Endodermal cell (in vitro differentiated cells): ENCODE results near the gene P3H3. TPM values are rescaled to one million over a fixed set of nuclear protein-coding genes. Genes with fewer than 3 reads are reported as not detected.

ENCODE experiments used
- DNase-seq: peaks from one replicate; pipeline ENCODE4 v3.0.0-alpha.2; 2017
- H3K27ac ChIP-seq: 2 replicates; pipeline ENCODE4 v1.5.1; 2013; ENCODE audit warnings: mild to moderate bottlenecking, low read depth, low read length, moderate library complexity
- H3K27me3 ChIP-seq: 2 replicates; pipeline ENCODE4 v1.6.1; 2013; ENCODE audit warnings: mild to moderate bottlenecking, low read length, moderate library complexity; ENCODE audit not compliant: insufficient read depth, control insufficient read depth, poor library complexity, severe bottlenecking
- H3K36me3 ChIP-seq: 2 replicates; pipeline ENCODE4 v1.7.0; 2013; ENCODE audit warnings: mild to moderate bottlenecking, low read length, moderate library complexity; ENCODE audit not compliant: control insufficient read depth, insufficient read depth
- H3K4me1 ChIP-seq: one replicate; pipeline ENCODE4 v1.7.0; 2013; ENCODE audit warnings: low read length; ENCODE audit not compliant: control insufficient read depth, insufficient read depth
- H3K4me3 ChIP-seq: 2 replicates; pipeline ENCODE4 v1.5.1; 2013; ENCODE audit warnings: mild to moderate bottlenecking, low read length, moderate library complexity
- H3K9ac ChIP-seq: 2 replicates; pipeline ENCODE4 v1.6.1; 2013; ENCODE audit warnings: mild to moderate bottlenecking, low read length, moderate library complexity; ENCODE audit not compliant: poor library complexity, severe bottlenecking; ENCODE audit errors: extremely low read depth
- H3K9me3 ChIP-seq: 2 replicates; pipeline ENCODE4 v1.6.1; 2013; ENCODE audit warnings: mild to moderate bottlenecking, low read length, moderate library complexity; ENCODE audit not compliant: control insufficient read depth
- H3K27ac Mint-ChIP-seq: 2 replicates; pipeline ENCODE4 v1.8.0; 2020; ENCODE audit warnings: mixed read lengths
- H3K27me3 Mint-ChIP-seq: 2 replicates; pipeline ENCODE4 v1.8.0; 2021; ENCODE audit warnings: mild to moderate bottlenecking, mixed read lengths; ENCODE audit not compliant: insufficient read depth
- H3K36me3 Mint-ChIP-seq: 2 replicates; pipeline ENCODE4 v1.8.0; 2020; ENCODE audit warnings: low read depth, mixed read lengths
- H3K4me1 Mint-ChIP-seq: 2 replicates; pipeline ENCODE4 v1.8.0; 2020; ENCODE audit warnings: mixed read lengths
- H3K4me3 Mint-ChIP-seq: 2 replicates; pipeline ENCODE4 v1.8.0; 2020; ENCODE audit warnings: mild to moderate bottlenecking, moderate library complexity, mixed read lengths
- H3K9me3 Mint-ChIP-seq: 2 replicates; pipeline ENCODE4 v1.8.0; 2020; ENCODE audit warnings: mild to moderate bottlenecking, mixed read lengths
- WGBS, 2 experiments: methylation state at CpG; one replicate each; pipeline versions ENCODE4 v1.1.5 to v1.1.7; 2013; ENCODE audit warnings: missing lambda C conversion rate in 2 of 2, mixed read lengths in 1 of 2; ENCODE audit not compliant: insufficient coverage in 1 of 2, insufficient read length in 1 of 2; 5-methylcytosine and 5-hydroxymethylcytosine counted together
- total RNA-seq, 2 donors: library from RNA; stranded (reverse); fragmentation: NEBNext Ultra II Directional in 1 of 2; extraction: Animal tissue kit (Norgen Biotek cat#: 25700) in 1 of 2; gene quantifications; 2 replicates in 1 of 2; 3 replicates in 1 of 2; pipeline ENCODE4 v1.2.1, GENCODE V29; 2021
- TF ChIP-seq, protein P1 (sequence below): fragments of 200-600 bp; sonication (generic); conservative IDR thresholded peaks from 2 replicates; pipeline ENCODE4 v1.5.0; 2021; ENCODE audit warnings: antibody characterized with exemption, mild to moderate bottlenecking

Gene P3H3
- total RNA-seq, 2 donors from 2014 or later: 58.4 to 63.1 TPM

DNA sequence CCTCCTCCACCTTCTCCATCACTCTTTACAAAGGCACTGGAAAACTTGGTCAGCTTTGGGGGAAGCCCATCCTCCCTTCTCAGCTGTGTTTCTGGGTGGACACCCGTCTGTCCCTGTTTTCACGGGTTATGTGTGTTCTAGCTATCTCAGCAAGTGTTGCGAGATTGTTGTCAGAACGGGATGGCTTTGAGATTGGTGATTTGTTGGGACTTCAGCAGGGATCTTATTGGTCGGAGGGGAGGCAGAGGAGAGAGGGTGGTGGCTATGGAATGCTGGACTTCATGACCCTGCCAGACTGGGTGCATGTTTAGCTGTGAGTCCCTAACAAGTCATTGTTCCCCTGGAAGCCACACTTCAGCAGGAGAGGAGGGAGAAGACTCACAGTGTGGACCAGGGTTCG is 25.8 kb downstream of the P3H3 start:
- Histone ChIP-seq H3K9me3 (no peaks in the 10 kb centered on the region), H3K9ac (no peak overlapping the region), H3K27me3 (no peaks in the 10 kb centered on the region), H3K27ac (no peak overlapping the region), H3K36me3 (peaks cover 54% of the 10 kb centered on the region), H3K4me3 (peak overlapping the region; percentile 92), H3K4me1 (peaks cover 2% of the 10 kb centered on the region)
- Mint-ChIP-seq H3K9me3 (no peaks in the 10 kb centered on the region), H3K27me3 (no peaks in the 10 kb centered on the region), H3K27ac (peak overlapping the region; percentile 14), H3K36me3 (peaks cover 51% of the 10 kb centered on the region), H3K4me3 (peak overlapping the region; percentile 88), H3K4me1 (peaks cover 25% of the 10 kb centered on the region)
- TF ChIP-seq, protein P1, sequence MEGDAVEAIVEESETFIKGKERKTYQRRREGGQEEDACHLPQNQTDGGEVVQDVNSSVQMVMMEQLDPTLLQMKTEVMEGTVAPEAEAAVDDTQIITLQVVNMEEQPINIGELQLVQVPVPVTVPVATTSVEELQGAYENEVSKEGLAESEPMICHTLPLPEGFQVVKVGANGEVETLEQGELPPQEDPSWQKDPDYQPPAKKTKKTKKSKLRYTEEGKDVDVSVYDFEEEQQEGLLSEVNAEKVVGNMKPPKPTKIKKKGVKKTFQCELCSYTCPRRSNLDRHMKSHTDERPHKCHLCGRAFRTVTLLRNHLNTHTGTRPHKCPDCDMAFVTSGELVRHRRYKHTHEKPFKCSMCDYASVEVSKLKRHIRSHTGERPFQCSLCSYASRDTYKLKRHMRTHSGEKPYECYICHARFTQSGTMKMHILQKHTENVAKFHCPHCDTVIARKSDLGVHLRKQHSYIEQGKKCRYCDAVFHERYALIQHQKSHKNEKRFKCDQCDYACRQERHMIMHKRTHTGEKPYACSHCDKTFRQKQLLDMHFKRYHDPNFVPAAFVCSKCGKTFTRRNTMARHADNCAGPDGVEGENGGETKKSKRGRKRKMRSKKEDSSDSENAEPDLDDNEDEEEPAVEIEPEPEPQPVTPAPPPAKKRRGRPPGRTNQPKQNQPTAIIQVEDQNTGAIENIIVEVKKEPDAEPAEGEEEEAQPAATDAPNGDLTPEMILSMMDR: no peak
- DNase-seq: no peak
- 81 to 89% methylated on average over 5 to 6 of the region's 6 CpGs for WGBS, 2 experiments

DNA sequence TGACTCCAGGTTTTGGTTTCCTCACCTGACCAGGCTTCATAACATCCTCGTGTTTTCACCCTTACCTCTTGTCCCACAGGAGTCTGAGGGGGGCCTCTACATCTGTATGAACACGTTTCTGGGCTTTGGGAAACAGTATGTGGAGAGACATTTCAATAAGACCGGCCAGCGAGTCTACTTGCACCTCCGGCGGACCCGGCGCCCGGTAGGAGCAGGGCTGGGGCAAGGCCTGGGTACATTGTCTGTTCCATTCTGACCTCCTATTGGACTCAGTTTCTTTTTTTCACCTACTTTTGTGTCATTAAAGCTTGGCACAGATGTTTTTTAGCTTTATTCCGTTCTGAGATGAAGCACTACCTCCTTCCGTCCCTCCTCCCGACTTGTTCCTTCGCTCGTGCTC is 27.1 kb downstream of the P3H3 start:
- H3K4me1 ChIP-seq: peaks cover 2% of the 10 kb centered on the region
- no peak overlapping the region for H3K27ac ChIP-seq
- H3K36me3 ChIP-seq: peaks cover 51% of the 10 kb centered on the region
- no peaks in the 10 kb centered on the region for H3K27me3 ChIP-seq
- H3K9me3 ChIP-seq: no peaks in the 10 kb centered on the region
- H3K4me3 Mint-ChIP-seq: no peak overlapping the region
- TF ChIP-seq, protein P1: no peak
- no peaks in the 10 kb centered on the region for H3K27me3 Mint-ChIP-seq
- H3K9ac ChIP-seq: no peak overlapping the region
- no peak for DNase-seq
- no peaks in the 10 kb centered on the region for H3K9me3 Mint-ChIP-seq
- H3K4me1 Mint-ChIP-seq: peaks cover 20% of the 10 kb centered on the region
- WGBS, 2 experiments: 93 to 97% methylated on average over 11 to 14 of the region's 14 CpGs
- H3K27ac Mint-ChIP-seq: peak overlapping the region; percentile 26
- H3K36me3 Mint-ChIP-seq: peaks cover 55% of the 10 kb centered on the region
- no peak overlapping the region for H3K4me3 ChIP-seq

DNA sequence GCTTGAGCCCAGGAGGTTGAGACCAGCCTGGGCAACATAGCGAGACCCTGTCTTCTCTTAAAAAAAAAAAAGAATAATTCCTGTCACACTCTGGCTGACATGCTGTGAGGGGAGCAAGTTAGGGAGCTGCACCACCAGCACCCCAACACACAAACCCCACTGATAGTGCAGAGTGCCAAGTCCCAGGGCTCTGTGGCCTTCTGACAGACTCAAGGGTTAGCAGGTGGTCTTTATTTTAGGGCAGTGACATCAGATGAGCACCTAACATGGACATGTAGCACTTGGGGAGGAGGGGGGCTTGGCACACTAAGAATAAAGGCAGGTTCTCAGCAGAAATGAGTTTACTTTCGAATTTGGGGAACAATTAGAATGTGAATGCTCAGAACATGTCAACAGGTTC is 30.6 kb downstream of the P3H3 start:
- Histone ChIP-seq H3K9me3 (no peaks in the 10 kb centered on the region), H3K9ac (no peak overlapping the region), H3K4me1 (no peaks in the 10 kb centered on the region), H3K36me3 (peaks cover 86% of the 10 kb centered on the region), H3K27me3 (no peaks in the 10 kb centered on the region), H3K4me3 (no peak overlapping the region), H3K27ac (no peak overlapping the region)
- TF ChIP-seq, protein P1: no peak
- DNase-seq: no peak
- H3K36me3 Mint-ChIP-seq: peaks cover 88% of the 10 kb centered on the region
- H3K4me3 Mint-ChIP-seq: no peak overlapping the region
- peaks cover 4% of the 10 kb centered on the region for H3K4me1 Mint-ChIP-seq
- no peaks in the 10 kb centered on the region for H3K9me3 Mint-ChIP-seq
- 80 to 86% methylated on average over 1 of the region's 2 CpGs for WGBS, 2 experiments
- no peaks in the 10 kb centered on the region for H3K27me3 Mint-ChIP-seq
- H3K27ac Mint-ChIP-seq: no peak overlapping the region
